ENCODE results near the gene S100A6.
"Not testable (repeated sequence)": the region's sequence is repeated elsewhere in the genome, so short reads cannot be mapped to it uniquely, and the experiment has no call there.

DNA sequence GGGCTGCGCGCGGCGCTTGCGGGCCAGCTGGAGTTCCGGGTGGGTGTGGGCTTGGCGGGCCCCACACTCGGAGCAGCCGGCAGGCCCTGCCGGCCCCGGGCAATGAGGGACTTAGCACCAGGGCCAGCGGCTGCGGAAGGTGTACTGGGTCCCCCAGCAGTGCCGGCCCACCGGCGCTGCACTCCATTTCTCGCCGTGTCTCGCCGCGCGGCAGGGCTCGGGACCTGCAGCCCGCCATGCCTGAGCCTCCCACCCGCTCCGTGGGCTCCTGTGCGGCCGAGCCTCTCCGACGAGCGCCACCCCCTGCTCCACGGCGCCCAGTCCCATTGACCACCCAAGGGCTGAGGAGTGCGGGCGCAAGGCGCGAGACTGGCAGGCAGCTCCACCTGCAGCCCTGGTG is 14.0 kb downstream of the S100A6 start:
- TF ChIP-seq, protein P1, sequence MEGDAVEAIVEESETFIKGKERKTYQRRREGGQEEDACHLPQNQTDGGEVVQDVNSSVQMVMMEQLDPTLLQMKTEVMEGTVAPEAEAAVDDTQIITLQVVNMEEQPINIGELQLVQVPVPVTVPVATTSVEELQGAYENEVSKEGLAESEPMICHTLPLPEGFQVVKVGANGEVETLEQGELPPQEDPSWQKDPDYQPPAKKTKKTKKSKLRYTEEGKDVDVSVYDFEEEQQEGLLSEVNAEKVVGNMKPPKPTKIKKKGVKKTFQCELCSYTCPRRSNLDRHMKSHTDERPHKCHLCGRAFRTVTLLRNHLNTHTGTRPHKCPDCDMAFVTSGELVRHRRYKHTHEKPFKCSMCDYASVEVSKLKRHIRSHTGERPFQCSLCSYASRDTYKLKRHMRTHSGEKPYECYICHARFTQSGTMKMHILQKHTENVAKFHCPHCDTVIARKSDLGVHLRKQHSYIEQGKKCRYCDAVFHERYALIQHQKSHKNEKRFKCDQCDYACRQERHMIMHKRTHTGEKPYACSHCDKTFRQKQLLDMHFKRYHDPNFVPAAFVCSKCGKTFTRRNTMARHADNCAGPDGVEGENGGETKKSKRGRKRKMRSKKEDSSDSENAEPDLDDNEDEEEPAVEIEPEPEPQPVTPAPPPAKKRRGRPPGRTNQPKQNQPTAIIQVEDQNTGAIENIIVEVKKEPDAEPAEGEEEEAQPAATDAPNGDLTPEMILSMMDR (IDR thresholded peaks at IDR 0.05): not testable (repeated sequence)
- TF ChIP-seq POLR2A (IDR thresholded peaks at IDR 0.05): not testable (repeated sequence)
